Breast epithelium (tissue), 4 donors: Measurements from ENCODE around the gene SUMF1. TPM values are rescaled to one million over a fixed set of nuclear protein-coding genes. Genes with fewer than 3 reads are reported as not detected.
A peak's percentile ranks its signal among the peaks of the same experiment; 100 is the strongest.
"Not testable (repeated sequence)": the region's sequence is repeated elsewhere in the genome, so short reads cannot be mapped to it uniquely, and the experiment has no call there.

Experiments
- DNase-seq, 2 donors: peaks; one replicate each; pipeline ENCODE4 v3.0.0-alpha.2; 2019; ENCODE audit warnings: low spot score in 2 of 2
- H3K27ac ChIP-seq, 2 donors: fragments of 200-600 bp; sonication (generic) in 1 of 2; one replicate each; pipeline ENCODE4 v1.5.1; 2016 to 2019; ENCODE audit warnings: mild to moderate bottlenecking in 1 of 2
- H3K27me3 ChIP-seq, 2 donors: fragments of 200-600 bp; sonication (generic) in 1 of 2; one replicate each; pipeline versions ENCODE4 v1.5.1 to v1.6.0; 2017 to 2019; ENCODE audit warnings: control low read depth in 1 of 2, mild to moderate bottlenecking in 1 of 2
- H3K36me3 ChIP-seq: fragments of 200-600 bp; one replicate; pipeline ENCODE4 v1.5.1; 2019
- H3K4me1 ChIP-seq, 2 donors: fragments of 200-600 bp; sonication (generic); one replicate each; pipeline ENCODE4 v1.5.1; 2016 to 2019; ENCODE audit warnings: control low read depth in 1 of 2
- H3K4me3 ChIP-seq, 3 donors: fragments of 200-600 bp; sonication (generic); 1 replicate in 2 of 3; 2 replicates in 1 of 3; pipeline ENCODE4 v1.5.1; 2016 to 2019; ENCODE audit warnings: mild to moderate bottlenecking in 3 of 3, moderate library complexity in 2 of 3
- H3K9me3 ChIP-seq, 2 donors: fragments of 200-600 bp; sonication (generic) in 1 of 2; one replicate each; pipeline ENCODE4 v1.5.1; 2016 to 2019; ENCODE audit warnings: control low read depth in 1 of 2
- CTCF ChIP-seq, 3 donors: fragments of 450-650 bp; IDR thresholded peaks; one replicate each; pipeline ENCODE4 v1.5.1; 2016 to 2017; ENCODE audit warnings: antibody characterized with exemption in 3 of 3, mild to moderate bottlenecking in 3 of 3, moderate library complexity in 3 of 3
- POLR2A ChIP-seq: fragments of 450-650 bp; IDR thresholded peaks from one replicate; pipeline ENCODE4 v1.6.1; 2016; ENCODE audit warnings: antibody characterized with exemption, mild to moderate bottlenecking, moderate library complexity
- POLR2AphosphoS5 ChIP-seq, 3 donors: sonication (generic); formaldehyde crosslinking; IDR thresholded peaks; one replicate each; pipeline ENCODE4 v1.6.1; 2017; ENCODE audit warnings: antibody characterized with exemption in 3 of 3
- intact Hi-C: fragments of 100-400 bp; cut with DNase I; formaldehyde crosslinking; loops from one replicate; pipeline ENCODE4 v1.15.1; 2023; ENCODE audit warnings: low total_unique reads
- total RNA-seq, 3 donors: library from RNA; depleted of rRNA; stranded (reverse); fragments of >200 nt; gene quantifications; one replicate each; pipeline ENCODE4 v1.1.0, GENCODE V29; 2016

The SUMF1 gene
- total RNA-seq, 3 donors from 2014 or later, result 84.2 to 87.1 (median 84.9) TPM

- Histone ChIP-seq H3K36me3 (no peaks in the 10 kb centered on the region), H3K27ac (no peak overlapping the region), H3K4me1 (peaks cover 0 to 7% of the 10 kb centered on the region in 2 donors), H3K9me3 (peaks cover 0 to 13% of the 10 kb centered on the region in 2 donors), H3K27me3 (no peaks in the 10 kb centered on the region), H3K4me3 (no peak overlapping the region)
- TF ChIP-seq POLR2A (no peak), POLR2AphosphoS5 (IDR thresholded peaks at IDR 0.05) (no peak), CTCF (IDR thresholded peaks at IDR 0.05) (no peak)
- intact Hi-C loops, result no loop called here
- no peak for DNase-seq
Measured at GRCh38 chr3:4332574-4332973, 134.5 kb downstream of the SUMF1 start.

DNA sequence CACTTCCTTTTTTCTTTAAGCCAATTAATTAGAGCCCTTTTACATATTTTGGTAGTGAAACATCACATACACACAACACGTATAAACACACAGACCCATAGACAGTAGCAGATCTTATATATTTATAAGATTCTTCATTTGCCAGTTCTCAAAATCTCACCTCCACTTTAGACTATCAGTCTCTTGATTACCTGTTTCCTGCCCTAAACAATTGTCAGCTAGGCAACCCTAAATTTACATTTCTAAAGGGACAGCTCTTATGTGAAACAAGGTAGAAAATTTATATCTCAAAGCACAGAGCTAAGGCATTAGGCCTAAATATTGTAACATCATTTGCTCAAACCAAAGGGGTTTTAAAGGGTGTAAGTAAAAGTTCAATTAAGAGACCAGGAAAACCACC lies 135.0 kb downstream of the SUMF1 start:
- H3K4me3 ChIP-seq, result no peak overlapping the region
- DNase-seq, result no peak
- H3K27ac ChIP-seq, result no peak overlapping the region
- no peak for TF ChIP-seq POLR2AphosphoS5 (IDR thresholded peaks at IDR 0.05)
- TF ChIP-seq POLR2A, result no peak
- intact Hi-C loops, result no loop called here
- no peaks in the 10 kb centered on the region for H3K36me3 ChIP-seq
- peaks cover 0 to 7% of the 10 kb centered on the region in 2 donors for H3K4me1 ChIP-seq
- H3K9me3 ChIP-seq, result peaks cover 0 to 17% of the 10 kb centered on the region in 2 donors
- no peaks in the 10 kb centered on the region for H3K27me3 ChIP-seq

DNA sequence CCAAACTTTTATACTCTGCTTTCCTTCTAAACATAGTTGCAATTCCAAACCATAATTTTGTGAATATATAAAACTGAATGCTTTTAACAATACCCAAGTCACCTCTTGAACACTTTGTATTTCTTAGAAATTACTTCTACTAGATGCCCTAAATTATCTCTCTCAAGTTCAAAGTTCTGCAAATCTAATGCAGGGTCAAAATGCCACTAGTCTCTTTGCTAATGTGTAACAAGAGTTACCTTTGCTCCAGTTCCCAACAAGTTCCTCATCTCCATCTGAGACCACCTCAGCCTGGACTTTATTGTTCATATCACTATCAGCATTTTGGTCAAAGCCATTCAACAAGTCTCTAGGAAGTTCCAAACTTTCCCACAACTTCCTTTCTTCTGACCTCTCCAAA lies 137.3 kb downstream of the SUMF1 start:
- H3K27me3 ChIP-seq, H3K4me1 ChIP-seq, DNase-seq, H3K4me3 ChIP-seq, H3K36me3 ChIP-seq, intact Hi-C loops, H3K27ac ChIP-seq: not testable (repeated sequence)
- peaks cover 0 to 19% of the 10 kb centered on the region in 2 donors for H3K9me3 ChIP-seq

- no peaks in the 10 kb centered on the region for H3K36me3 ChIP-seq
- TF ChIP-seq POLR2AphosphoS5 (IDR thresholded peaks at IDR 0.05) (no peak), POLR2A (no peak), CTCF (IDR thresholded peaks at IDR 0.05) (no peak)
- no peaks in the 10 kb centered on the region for H3K27me3 ChIP-seq
- H3K27ac ChIP-seq, result peak overlapping the region; percentile 57 to 69
- H3K4me1 ChIP-seq, result peaks cover 0 to 7% of the 10 kb centered on the region in 2 donors
- DNase-seq, result no peak
- H3K4me3 ChIP-seq, result no peak overlapping the region
- peaks cover 0 to 19% of the 10 kb centered on the region in 2 donors for H3K9me3 ChIP-seq
- intact Hi-C loops, result no loop called here
Measured at GRCh38 chr3:4326868-4327267, 140.2 kb downstream of the SUMF1 start.

- intact Hi-C loops, result no loop called here
- H3K27ac ChIP-seq, result peak overlapping the region; percentile 43 to 68
Measured at GRCh38 chr3:4323246-4324027, 143.6 kb downstream of the SUMF1 start.

More at GRCh38 chr3:4323246-4324027, 143.6 kb downstream of the SUMF1 start:
- DNase-seq, result no peak
- Histone ChIP-seq H3K9me3 (peaks cover 0 to 9% of the 10 kb centered on the region in 2 donors), H3K36me3 (no peaks in the 10 kb centered on the region), H3K4me3 (no peak overlapping the region), H3K27me3 (no peaks in the 10 kb centered on the region), H3K4me1 (peaks cover 0 to 7% of the 10 kb centered on the region in 2 donors)
- TF ChIP-seq POLR2A (no peak), POLR2AphosphoS5 (IDR thresholded peaks at IDR 0.05) (no peak), CTCF (IDR thresholded peaks at IDR 0.05) (no peak)
